T-helper 2 cell treated with Interferon-gamma antibody and Interleukin-4, amounts not matched to agents 5 μg/mL and 100 μg/mL, for 36 hours (primary cell): ENCODE data around the gene PLCB3.
"Not testable (repeated sequence)": the region's sequence is repeated elsewhere in the genome, so short reads cannot be mapped to it uniquely, and the experiment has no call there.

Experiments used
- DNase-seq: peaks from one replicate; pipeline ENCODE4 v3.0.0; 2021; ENCODE audit warnings: low spot score
- H3K27ac Mint-ChIP-seq: one replicate; pipeline ENCODE4 v1.8.0; 2021; ENCODE audit warnings: mild to moderate bottlenecking, mixed read lengths
- H3K27me3 Mint-ChIP-seq: one replicate; pipeline ENCODE4 v1.8.0; 2021; ENCODE audit warnings: low read depth, mixed read lengths
- H3K36me3 Mint-ChIP-seq: one replicate; pipeline ENCODE4 v1.8.0; 2021; ENCODE audit warnings: low read depth, mixed read lengths
- H3K4me1 Mint-ChIP-seq: one replicate; pipeline ENCODE4 v1.8.0; 2021; ENCODE audit warnings: low read depth, mixed read lengths
- H3K4me3 Mint-ChIP-seq: one replicate; pipeline ENCODE4 v1.8.0; 2022; ENCODE audit warnings: mild to moderate bottlenecking, moderate library complexity, mixed read lengths
- H3K9me3 Mint-ChIP-seq: one replicate; pipeline ENCODE4 v1.8.0; 2021; ENCODE audit warnings: mixed read lengths

PLCB3 gene

DNA sequence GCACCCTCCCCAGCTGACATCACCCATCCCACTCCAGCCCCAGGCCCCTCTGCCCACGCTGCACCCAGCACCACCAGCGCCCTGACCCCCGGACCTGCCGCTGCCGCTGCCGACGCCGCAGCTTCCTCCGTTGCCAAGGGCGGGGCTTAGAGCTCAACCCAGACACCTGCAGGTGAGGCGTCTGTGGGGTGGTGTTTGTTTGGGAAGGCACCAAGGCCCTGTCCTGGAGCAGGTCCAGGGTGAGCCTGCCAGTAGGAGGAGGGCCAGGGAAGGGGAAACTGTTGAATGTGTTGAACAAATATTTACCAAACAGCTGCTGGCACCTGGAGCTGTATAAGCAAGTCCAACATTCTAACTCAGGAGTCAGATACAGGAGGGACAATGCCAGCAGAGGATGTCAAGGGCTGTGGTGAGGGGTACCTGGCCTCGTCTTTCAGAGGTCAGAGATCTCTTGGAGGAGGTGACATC lies 13.8 kb upstream of the PLCB3 start:
- Mint-ChIP-seq H3K4me1 (peaks cover 34% of the 10 kb centered on the region), H3K4me3 (no peak overlapping the region), H3K9me3 (no peaks in the 10 kb centered on the region), H3K27ac (no peak overlapping the region), H3K36me3 (peaks cover 24% of the 10 kb centered on the region), H3K27me3 (no peaks in the 10 kb centered on the region)
- DNase-seq: no peak

GRCh38 chr11:64238076-64238475 lies 13.3 kb upstream of the PLCB3 start:
- Mint-ChIP-seq H3K4me3 (no peak overlapping the region), H3K9me3 (no peaks in the 10 kb centered on the region), H3K27me3 (no peaks in the 10 kb centered on the region), H3K4me1 (peaks cover 31% of the 10 kb centered on the region), H3K27ac (peak overlapping the region; percentile 8), H3K36me3 (peaks cover 27% of the 10 kb centered on the region)
- no peak for DNase-seq

GRCh38 chr11:64238999-64239398 lies 12.3 kb upstream of the PLCB3 start:
- peaks cover 33% of the 10 kb centered on the region for H3K4me1 Mint-ChIP-seq
- DNase-seq: no peak
- H3K36me3 Mint-ChIP-seq: peaks cover 36% of the 10 kb centered on the region
- H3K27ac Mint-ChIP-seq: peak overlapping the region; percentile 20
- peak overlapping the region; percentile 43 for H3K4me3 Mint-ChIP-seq
- H3K27me3 Mint-ChIP-seq: no peaks in the 10 kb centered on the region
- no peaks in the 10 kb centered on the region for H3K9me3 Mint-ChIP-seq

DNA sequence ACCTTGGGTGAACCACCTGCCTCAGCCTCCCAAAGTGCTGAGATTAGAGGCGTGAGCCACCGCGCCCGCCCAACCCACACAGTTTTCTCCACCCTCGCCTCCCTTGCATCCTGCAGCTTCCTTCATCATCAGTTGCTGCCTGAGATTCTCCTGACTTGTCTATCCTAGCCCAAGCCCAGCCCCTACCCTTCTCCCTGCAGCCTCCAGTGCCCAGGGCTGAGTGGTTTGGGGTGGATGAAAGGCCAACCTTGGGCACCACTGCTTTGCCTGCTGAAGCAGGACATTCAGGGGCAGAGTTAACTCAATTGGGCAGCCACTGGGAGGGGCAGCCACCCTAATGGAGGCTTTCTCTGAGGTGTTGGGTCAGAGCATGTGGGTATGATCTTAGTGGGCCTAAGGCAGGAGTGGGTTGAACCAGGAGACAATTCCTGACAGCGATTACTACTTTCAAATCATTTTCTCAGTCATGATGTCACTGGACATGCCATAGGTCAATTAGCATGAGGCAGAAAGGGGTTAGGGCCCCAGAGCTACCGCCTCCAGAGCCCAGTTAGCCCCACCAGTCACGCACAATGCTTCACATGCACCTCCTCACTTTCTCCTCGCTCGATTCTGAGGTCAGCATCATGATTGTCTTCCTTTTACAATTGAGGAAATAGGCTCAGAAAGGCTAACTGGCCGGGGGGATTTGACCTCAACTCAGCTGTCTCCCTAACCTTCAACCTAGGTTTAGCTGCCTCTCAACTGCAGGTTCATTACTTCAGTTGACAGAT lies 11.5 kb upstream of the PLCB3 start:
- H3K27ac Mint-ChIP-seq: peak overlapping the region; percentile 95
- no peak for DNase-seq
- no peaks in the 10 kb centered on the region for H3K27me3 Mint-ChIP-seq
- peaks cover 38% of the 10 kb centered on the region for H3K36me3 Mint-ChIP-seq
- peaks cover 33% of the 10 kb centered on the region for H3K4me1 Mint-ChIP-seq
- no peaks in the 10 kb centered on the region for H3K9me3 Mint-ChIP-seq
- H3K4me3 Mint-ChIP-seq: peak overlapping the region; percentile 91

GRCh38 chr11:64240435-64241240 lies 10.7 kb upstream of the PLCB3 start, which contains the start of gene FKBP2:
TSS of gene FKBP2 (plus strand) at chr11:64241095. CDS start at chr11:64242388, 1,293 bp downstream.
- H3K36me3 Mint-ChIP-seq: peaks cover 36% of the 10 kb centered on the region
- peak within 1 kb of the TSS; percentile 91 for H3K4me3 Mint-ChIP-seq
- H3K4me1 Mint-ChIP-seq: peaks cover 26% of the 10 kb centered on the region
- H3K9me3 Mint-ChIP-seq: no peaks in the 10 kb centered on the region
- peak within 1 kb of the TSS; percentile 95 for H3K27ac Mint-ChIP-seq
- H3K27me3 Mint-ChIP-seq: no peaks in the 10 kb centered on the region
- DNase-seq: peak; percentile 99

- peak; percentile 99 for DNase-seq
- no peaks in the 10 kb centered on the region for H3K27me3 Mint-ChIP-seq
- peaks cover 36% of the 10 kb centered on the region for H3K36me3 Mint-ChIP-seq
- peaks cover 24% of the 10 kb centered on the region for H3K4me1 Mint-ChIP-seq
- peak overlapping the region; percentile 91 for H3K4me3 Mint-ChIP-seq
- H3K9me3 Mint-ChIP-seq: no peaks in the 10 kb centered on the region
- H3K27ac Mint-ChIP-seq: peak overlapping the region; percentile 95
Measured at GRCh38 chr11:64241241-64241490, 10.2 kb upstream of the PLCB3 start.

DNA sequence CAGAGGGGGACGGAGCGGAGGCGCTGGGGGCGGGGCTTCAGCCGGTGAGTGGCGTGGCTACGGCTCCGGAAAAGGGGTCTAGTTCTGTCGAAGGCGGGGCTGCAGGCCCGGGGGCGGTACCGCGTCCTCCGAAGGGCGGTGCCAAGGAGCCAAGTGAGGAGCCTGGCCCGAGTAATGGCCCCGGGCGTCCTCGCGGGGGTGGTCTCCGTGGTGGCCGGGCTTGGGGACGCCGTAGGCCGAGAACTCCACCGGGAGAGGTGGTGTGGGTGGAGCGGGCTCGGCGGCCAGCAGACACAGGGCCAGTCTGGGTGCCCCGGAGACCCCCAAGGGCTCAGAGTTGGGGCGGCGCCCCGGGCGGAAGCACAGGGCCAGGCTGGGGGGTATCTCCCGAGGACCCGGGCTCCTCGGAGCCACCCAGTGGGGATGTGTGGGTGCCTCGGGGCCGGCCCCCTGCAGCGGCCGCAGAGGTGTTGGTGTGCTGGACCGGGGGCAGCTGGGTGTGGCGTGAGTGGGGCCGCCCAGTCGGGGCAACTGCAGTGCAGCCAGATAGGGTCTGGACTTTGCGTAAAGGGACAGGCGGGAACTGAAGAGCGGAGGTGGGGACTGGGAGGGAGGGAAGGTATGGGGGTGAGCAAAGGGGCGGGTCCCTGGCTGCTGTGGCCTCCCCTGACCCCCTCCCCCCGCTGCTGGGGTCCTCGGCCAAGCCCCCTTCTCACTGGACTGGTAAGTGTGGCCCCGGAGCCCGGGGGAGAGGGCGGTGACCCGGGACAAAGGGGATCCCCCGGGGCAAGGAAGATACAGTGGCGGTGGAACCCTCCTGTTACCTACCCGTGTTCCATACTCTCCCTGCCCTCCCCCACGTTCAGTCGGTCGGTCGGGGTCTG lies 9.6 kb upstream of the PLCB3 start:
- H3K27ac Mint-ChIP-seq: peak overlapping the region; percentile 95
- no peak for DNase-seq
- peaks cover 36% of the 10 kb centered on the region for H3K36me3 Mint-ChIP-seq
- peaks cover 24% of the 10 kb centered on the region for H3K4me1 Mint-ChIP-seq
- no peaks in the 10 kb centered on the region for H3K9me3 Mint-ChIP-seq
- H3K4me3 Mint-ChIP-seq: peak overlapping the region; percentile 91
- H3K27me3 Mint-ChIP-seq: no peaks in the 10 kb centered on the region

DNA sequence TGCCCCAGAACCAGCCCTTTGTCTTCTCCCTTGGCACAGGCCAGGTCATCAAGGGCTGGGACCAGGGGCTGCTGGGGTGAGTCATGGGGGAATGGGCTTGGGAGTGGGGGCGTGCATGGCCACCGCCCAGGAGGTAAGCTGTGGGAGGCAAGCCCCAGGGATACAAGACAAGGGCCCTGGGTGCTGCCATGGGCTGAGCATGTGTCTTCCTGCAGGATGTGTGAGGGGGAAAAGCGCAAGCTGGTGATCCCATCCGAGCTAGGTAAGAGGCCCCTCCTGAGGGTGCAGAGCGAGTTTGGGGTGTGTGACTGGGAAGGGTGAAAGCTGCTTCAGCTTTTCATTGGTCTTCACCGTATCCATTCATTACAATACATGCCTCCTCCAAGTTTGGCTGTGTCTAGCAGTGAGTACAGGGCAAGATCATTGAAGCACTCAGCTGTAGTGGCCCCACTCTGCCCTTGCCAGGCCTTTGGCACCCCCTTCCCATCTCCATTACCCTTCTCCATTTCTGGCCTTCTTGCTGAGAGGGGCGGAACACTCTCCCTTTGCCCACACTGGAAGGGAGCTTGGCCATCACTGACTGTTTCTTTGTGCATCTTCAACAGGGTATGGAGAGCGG lies 8.0 kb upstream of the PLCB3 start:
- DNase-seq: no peak

DNA sequence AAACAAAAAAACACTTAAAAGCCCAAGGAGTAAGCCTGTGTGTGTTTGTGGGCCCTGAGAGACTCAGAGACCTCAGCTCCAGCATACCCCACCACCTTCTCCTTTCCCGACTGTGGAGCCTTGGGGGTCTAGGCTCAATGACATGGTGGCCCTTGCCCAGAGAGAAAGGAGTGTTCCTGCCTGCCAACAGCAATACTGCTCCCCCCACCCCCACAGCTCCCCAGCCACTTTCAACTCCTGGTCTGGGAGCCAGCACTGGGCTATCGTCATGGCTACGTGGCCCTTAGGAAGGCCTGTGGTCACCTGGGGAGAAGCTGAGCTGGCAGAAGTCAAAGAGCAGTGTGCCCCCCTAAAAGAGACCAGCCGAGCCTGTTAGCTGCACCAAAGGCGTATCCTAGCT lies 7.2 kb upstream of the PLCB3 start:
- no peak for DNase-seq
- peaks cover 26% of the 10 kb centered on the region for H3K4me1 Mint-ChIP-seq
- peak overlapping the region; percentile 31 for H3K27ac Mint-ChIP-seq
- no peaks in the 10 kb centered on the region for H3K9me3 Mint-ChIP-seq
- peaks cover 23% of the 10 kb centered on the region for H3K36me3 Mint-ChIP-seq
- no peaks in the 10 kb centered on the region for H3K27me3 Mint-ChIP-seq
- H3K4me3 Mint-ChIP-seq: peak overlapping the region; percentile 54

More for the DNA sequence above, 8.0 kb upstream of the PLCB3 start:
- Mint-ChIP-seq H3K27ac (peak overlapping the region; percentile 31), H3K27me3 (no peaks in the 10 kb centered on the region), H3K4me1 (peaks cover 26% of the 10 kb centered on the region), H3K4me3 (peak overlapping the region; percentile 54), H3K9me3 (no peaks in the 10 kb centered on the region), H3K36me3 (peaks cover 26% of the 10 kb centered on the region)

- H3K4me3 Mint-ChIP-seq: peak overlapping the region; percentile 91
Measured at GRCh38 chr11:64244966-64245365, 6.4 kb upstream of the PLCB3 start.

GRCh38 chr11:64245401-64245796 lies 5.9 kb upstream of the PLCB3 start:
- peaks cover 25% of the 10 kb centered on the region for H3K4me1 Mint-ChIP-seq
- peaks cover 16% of the 10 kb centered on the region for H3K36me3 Mint-ChIP-seq
- DNase-seq: no peak
- H3K4me3 Mint-ChIP-seq: peak overlapping the region; percentile 91
- no peaks in the 10 kb centered on the region for H3K27me3 Mint-ChIP-seq
- no peaks in the 10 kb centered on the region for H3K9me3 Mint-ChIP-seq
- peak overlapping the region; percentile 78 for H3K27ac Mint-ChIP-seq

More at GRCh38 chr11:64244966-64245365, 6.4 kb upstream of the PLCB3 start:
- Mint-ChIP-seq H3K9me3 (no peaks in the 10 kb centered on the region), H3K36me3 (peaks cover 20% of the 10 kb centered on the region), H3K27ac (peak overlapping the region; percentile 36), H3K27me3 (no peaks in the 10 kb centered on the region), H3K4me1 (peaks cover 28% of the 10 kb centered on the region)
- no peak for DNase-seq

- Mint-ChIP-seq H3K27me3 (no peaks in the 10 kb centered on the region), H3K4me3 (peak overlapping the region; percentile 91), H3K9me3 (no peaks in the 10 kb centered on the region), H3K27ac (peak overlapping the region; percentile 78), H3K4me1 (peaks cover 24% of the 10 kb centered on the region), H3K36me3 (peaks cover 15% of the 10 kb centered on the region)
- DNase-seq: peak; percentile 75
Measured at GRCh38 chr11:64245797-64246620, 5.3 kb upstream of the PLCB3 start.

DNA sequence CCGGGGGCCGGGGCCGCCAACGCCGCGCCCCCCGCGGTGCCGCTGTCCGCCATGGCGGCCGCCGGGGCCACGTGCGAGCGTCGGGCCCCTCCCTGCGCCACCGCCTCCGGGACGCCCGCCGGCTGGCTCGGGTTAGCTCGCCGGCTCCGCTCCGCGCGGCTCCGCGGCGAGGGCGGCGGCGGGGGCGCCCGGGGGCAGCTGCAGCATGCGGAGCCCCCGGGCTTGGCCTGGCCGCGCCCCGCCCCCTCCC lies 4.8 kb upstream of the PLCB3 start:
- not testable (repeated sequence) for DNase-seq, H3K27me3 Mint-ChIP-seq, H3K9me3 Mint-ChIP-seq
- Mint-ChIP-seq H3K4me3 (peak overlapping the region; percentile 86), H3K36me3 (peaks cover 14% of the 10 kb centered on the region), H3K4me1 (peaks cover 24% of the 10 kb centered on the region), H3K27ac (peak overlapping the region; percentile 80)
